ENCODE data around the gene YOD1.

Gene YOD1

DNA sequence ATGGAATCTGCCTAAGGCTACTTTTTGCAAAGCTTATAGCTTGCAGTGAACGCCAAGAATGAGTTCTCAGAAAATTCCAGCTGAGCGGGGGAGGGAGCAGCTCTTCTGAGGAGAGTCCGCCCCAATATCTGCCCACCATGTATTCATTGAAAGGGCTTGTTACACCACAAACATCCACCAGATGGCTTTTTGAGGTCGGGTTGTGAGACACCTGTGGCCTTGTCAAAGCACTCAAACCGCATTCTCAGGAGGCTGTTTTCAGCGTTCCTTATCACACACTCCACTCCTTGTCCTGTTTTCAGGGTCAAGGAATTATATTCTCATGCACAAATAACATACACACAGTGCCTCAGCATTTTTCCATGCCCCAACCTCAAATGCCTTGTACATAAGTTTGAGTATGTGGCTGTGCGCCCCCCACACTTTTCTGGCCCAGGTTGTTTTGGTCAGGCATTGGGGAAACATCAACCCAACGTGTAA, 33.7 kb upstream of the YOD1 start:
- TF ChIP-seq RAD21 (IDR thresholded peaks at IDR 0.05; ENCODE audit: low read depth) (peak; percentile 78), CREB1 (IDR thresholded peaks at IDR 0.05; ENCODE audit: low read depth) (no peak)

DNA sequence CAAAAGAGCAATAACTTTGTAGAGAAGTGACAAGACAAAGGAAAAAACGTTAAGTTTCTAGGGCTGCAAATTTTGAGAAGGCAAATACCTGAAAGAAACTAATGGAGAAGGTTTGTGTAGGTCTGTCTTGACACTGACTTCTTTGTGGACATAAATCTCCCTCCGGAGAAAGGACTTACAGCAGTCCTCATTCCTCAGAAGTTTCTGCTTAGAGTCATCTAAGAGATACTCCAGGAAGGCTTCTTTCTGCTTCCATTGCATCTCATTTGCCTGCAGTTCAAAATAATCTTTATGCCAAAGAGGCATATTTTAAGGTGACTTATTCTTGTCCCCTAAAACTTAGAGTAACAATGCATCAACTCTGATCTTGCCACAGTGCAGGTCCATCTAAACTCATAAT, 33.2 kb upstream of the YOD1 start:
- TF ChIP-seq TAF1 (IDR thresholded peaks at IDR 0.05; ENCODE audit: low read depth) (no peak), CEBPB (IDR thresholded peaks at IDR 0.05) (no peak), TEAD4 (IDR thresholded peaks at IDR 0.05) (no peak), YY1 (IDR thresholded peaks at IDR 0.05; ENCODE audit: low read depth) (no peak), EGR1 (IDR thresholded peaks at IDR 0.05) (no peak), TCF12 (IDR thresholded peaks at IDR 0.05; ENCODE audit: low read depth) (no peak), EP300 (IDR thresholded peaks at IDR 0.05; ENCODE audit: borderline replicate concordance) (no peak), CREB1 (IDR thresholded peaks at IDR 0.05; ENCODE audit: low read depth) (no peak)
- TF ChIP-seq, protein P1, sequence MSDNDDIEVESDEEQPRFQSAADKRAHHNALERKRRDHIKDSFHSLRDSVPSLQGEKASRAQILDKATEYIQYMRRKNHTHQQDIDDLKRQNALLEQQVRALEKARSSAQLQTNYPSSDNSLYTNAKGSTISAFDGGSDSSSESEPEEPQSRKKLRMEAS (IDR thresholded peaks at IDR 0.05) = no peak
- TF ChIP-seq, protein P2, sequence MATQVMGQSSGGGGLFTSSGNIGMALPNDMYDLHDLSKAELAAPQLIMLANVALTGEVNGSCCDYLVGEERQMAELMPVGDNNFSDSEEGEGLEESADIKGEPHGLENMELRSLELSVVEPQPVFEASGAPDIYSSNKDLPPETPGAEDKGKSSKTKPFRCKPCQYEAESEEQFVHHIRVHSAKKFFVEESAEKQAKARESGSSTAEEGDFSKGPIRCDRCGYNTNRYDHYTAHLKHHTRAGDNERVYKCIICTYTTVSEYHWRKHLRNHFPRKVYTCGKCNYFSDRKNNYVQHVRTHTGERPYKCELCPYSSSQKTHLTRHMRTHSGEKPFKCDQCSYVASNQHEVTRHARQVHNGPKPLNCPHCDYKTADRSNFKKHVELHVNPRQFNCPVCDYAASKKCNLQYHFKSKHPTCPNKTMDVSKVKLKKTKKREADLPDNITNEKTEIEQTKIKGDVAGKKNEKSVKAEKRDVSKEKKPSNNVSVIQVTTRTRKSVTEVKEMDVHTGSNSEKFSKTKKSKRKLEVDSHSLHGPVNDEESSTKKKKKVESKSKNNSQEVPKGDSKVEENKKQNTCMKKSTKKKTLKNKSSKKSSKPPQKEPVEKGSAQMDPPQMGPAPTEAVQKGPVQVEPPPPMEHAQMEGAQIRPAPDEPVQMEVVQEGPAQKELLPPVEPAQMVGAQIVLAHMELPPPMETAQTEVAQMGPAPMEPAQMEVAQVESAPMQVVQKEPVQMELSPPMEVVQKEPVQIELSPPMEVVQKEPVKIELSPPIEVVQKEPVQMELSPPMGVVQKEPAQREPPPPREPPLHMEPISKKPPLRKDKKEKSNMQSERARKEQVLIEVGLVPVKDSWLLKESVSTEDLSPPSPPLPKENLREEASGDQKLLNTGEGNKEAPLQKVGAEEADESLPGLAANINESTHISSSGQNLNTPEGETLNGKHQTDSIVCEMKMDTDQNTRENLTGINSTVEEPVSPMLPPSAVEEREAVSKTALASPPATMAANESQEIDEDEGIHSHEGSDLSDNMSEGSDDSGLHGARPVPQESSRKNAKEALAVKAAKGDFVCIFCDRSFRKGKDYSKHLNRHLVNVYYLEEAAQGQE (IDR thresholded peaks at IDR 0.05; ENCODE audit: low read depth) = no peak

DNA sequence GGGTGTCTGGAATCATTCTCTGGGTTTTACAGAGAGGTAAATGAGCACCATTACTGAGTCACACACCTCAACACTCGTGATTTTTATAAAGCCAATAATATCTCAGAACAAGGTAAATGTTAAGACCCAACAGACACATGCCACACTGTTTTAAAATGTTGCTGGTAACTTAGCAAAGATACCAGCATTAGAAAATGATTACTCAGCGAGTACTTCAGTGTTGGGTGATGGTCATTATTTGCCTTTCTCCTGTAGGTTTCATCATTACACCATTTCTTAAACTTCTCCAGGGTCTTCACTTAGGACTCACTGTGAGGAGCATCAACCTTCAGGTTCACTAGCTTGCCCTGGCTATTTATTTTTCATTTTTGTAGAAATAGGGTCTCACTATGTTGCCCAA, 30.8 kb upstream of the YOD1 start:
- no peak for TF ChIP-seq TEAD4 (IDR thresholded peaks at IDR 0.05)
- TF ChIP-seq EP300 (IDR thresholded peaks at IDR 0.05; ENCODE audit: borderline replicate concordance) = no peak
- TF ChIP-seq FOXM1 (IDR thresholded peaks at IDR 0.05; ENCODE audit: borderline replicate concordance, low read depth) = no peak
- TF ChIP-seq, protein P1 (IDR thresholded peaks at IDR 0.05) = no peak
- no peak for TF ChIP-seq EGR1 (IDR thresholded peaks at IDR 0.05)
- TF ChIP-seq, protein P3, sequence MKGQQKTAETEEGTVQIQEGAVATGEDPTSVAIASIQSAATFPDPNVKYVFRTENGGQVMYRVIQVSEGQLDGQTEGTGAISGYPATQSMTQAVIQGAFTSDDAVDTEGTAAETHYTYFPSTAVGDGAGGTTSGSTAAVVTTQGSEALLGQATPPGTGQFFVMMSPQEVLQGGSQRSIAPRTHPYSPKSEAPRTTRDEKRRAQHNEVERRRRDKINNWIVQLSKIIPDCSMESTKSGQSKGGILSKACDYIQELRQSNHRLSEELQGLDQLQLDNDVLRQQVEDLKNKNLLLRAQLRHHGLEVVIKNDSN (IDR thresholded peaks at IDR 0.05) = no peak
- no peak for TF ChIP-seq CREB1 (IDR thresholded peaks at IDR 0.05; ENCODE audit: low read depth)
- TF ChIP-seq YY1 (IDR thresholded peaks at IDR 0.05; ENCODE audit: low read depth) = no peak
- no peak for TF ChIP-seq NFIC (IDR thresholded peaks at IDR 0.05)

DNA sequence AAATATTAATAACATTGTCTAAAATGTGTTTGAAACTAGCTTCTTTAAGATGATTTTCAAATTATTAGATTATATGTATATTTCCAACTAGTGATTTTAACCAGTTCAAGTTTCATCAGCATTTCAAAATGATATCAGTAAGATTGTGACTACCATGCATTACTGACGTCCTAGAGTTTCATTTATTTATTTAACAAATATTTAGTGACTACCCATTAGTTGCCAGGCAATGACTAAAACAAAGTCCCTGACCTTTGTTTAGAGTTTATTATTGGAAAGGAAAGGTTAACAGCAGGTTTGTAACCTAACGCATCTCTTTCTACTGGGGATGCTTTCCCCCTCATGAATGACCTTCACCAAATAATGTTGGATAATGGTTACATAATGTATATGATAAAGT, 30.1 kb upstream of the YOD1 start:
- TF ChIP-seq, protein P2 (IDR thresholded peaks at IDR 0.05; ENCODE audit: low read depth) = no peak
- no peak for TF ChIP-seq RAD21 (IDR thresholded peaks at IDR 0.05; ENCODE audit: low read depth)
- no peak for TF ChIP-seq NFIC (IDR thresholded peaks at IDR 0.05)

DNA sequence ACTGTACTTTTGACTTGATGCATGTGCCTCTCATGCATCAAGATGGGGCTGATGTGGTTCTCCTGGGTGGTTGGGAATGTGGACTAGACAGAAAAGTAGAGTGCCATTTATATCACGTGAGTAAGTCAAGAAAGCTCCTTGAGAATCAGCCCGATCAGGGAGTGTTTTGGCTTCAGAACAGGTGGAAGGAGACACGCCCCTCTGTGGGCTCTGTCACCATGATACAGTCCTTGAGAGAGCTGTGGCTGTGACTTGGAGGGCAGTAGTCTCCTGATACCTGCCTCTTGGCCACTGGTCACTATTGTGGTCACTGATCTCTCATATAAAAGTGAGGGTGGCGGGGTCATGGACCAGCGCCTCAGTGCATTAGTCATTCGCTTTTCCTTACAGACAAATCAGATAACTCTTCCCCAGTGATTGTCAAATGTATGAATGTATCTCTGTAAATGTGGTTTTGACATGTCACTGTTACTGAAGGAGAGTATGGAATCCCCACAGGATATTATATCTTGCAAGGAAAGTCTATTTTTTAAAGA, 28.8 kb upstream of the YOD1 start:
- TF ChIP-seq EGR1 (IDR thresholded peaks at IDR 0.05) = no peak
- TF ChIP-seq, protein P1 (IDR thresholded peaks at IDR 0.05) = no peak

DNA sequence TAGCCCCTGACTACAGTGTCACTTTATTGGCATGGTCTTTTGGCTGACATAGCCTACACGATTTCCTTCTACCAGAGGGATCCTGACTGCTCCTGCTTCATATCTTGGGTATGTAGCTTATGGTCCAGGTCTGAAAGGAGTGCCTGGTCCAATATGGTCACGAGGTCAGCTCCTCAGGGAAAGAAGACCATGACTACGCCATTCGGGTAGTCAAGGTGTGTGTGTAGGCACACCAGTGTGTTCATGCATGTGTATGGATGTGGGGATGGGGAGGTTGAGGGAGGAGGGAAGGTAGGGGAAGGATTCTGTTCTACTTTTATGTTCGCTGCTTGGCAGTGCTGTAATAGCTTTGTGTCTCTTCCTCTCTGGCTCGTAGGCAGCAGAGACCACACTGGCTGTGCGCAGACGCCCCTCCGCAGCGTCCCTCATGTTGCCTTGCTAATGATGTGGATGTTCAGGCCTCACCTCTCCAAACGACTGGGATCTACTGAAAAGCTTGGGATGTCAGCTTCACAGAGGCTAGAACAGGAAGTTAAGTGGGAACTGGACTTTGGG, 27.6 kb upstream of the YOD1 start:
- TF ChIP-seq, protein P1 (IDR thresholded peaks at IDR 0.05) = no peak
- TF ChIP-seq TAF1 (IDR thresholded peaks at IDR 0.05; ENCODE audit: low read depth) (no peak), CREB1 (IDR thresholded peaks at IDR 0.05; ENCODE audit: low read depth) (no peak), FOXM1 (IDR thresholded peaks at IDR 0.05; ENCODE audit: borderline replicate concordance, low read depth) (no peak), EP300 (IDR thresholded peaks at IDR 0.05; ENCODE audit: borderline replicate concordance) (no peak), ZBTB7A (IDR thresholded peaks at IDR 0.05; ENCODE audit: low read depth) (no peak), TCF12 (IDR thresholded peaks at IDR 0.05; ENCODE audit: low read depth) (no peak), RAD21 (IDR thresholded peaks at IDR 0.05; ENCODE audit: low read depth) (no peak), TEAD4 (IDR thresholded peaks at IDR 0.05) (no peak), EGR1 (IDR thresholded peaks at IDR 0.05) (no peak), YY1 (IDR thresholded peaks at IDR 0.05; ENCODE audit: low read depth) (no peak), CEBPB (IDR thresholded peaks at IDR 0.05) (no peak), NFIC (IDR thresholded peaks at IDR 0.05) (no peak)
- TF ChIP-seq, protein P2 (IDR thresholded peaks at IDR 0.05; ENCODE audit: low read depth) = no peak
- TF ChIP-seq, protein P3 (IDR thresholded peaks at IDR 0.05) = no peak
